ENCODE data around the gene SFXN3.

SFXN3 gene

GRCh38 chr10:101000127-101000914 is 30.7 kb upstream of the SFXN3 start:
- DNase-seq = no peak

DNA sequence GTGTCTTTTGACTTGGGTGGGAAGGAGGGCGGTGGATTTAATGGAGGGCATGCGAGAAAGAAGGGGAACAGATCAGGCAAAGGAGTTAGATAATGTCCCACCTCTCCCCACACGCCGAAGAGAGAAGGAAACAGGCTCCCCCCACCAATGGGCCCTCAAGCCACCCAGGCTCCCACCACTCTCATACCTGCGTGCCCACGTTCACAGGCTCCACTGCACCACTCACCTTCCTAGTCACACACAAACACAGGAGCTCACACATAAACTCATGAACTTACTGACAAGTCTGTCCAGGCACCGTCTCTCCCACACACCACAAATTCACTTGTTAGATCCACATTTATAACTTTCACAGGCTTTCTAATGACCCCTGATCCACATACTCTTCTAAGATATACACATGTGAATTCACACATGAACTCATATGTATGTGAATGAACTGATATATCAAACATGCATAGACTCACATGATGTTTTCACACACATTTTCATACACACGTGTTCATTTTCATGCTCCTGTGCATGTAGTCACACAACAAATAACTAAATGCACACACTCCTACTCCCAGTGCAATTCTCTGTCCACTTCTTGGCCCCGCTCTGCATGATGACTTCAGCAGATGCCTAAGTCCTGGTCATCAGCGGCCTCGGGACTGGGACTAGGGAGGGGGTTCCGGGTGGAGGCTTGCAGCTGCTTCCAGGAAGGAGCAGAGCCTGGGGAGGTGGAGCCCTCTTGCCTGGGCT is 29.9 kb upstream of the SFXN3 start:
- no peak for DNase-seq

DNA sequence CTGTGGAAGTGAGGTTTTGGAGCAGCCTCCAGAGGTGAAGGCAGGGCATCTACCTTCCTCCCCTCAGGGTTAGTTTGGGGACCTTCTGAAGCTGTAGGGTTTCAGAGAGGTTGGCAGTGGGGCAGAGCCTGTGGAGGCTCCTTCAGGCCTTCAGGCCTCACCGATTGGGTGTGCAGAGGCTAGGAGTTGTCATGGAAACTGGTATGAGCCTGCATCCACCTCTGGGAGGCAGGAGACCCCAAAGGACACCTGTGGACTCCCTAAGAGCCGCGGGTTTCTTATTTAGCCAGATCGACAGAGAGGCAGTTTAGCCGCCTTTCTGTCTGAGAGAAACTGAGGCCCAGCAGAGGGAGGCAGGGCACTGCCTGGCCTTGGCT is 29.4 kb upstream of the SFXN3 start:
- no peak for DNase-seq

- DNase-seq = no peak
Measured at GRCh38 chr10:101002456-101002855, 28.6 kb upstream of the SFXN3 start.

DNA sequence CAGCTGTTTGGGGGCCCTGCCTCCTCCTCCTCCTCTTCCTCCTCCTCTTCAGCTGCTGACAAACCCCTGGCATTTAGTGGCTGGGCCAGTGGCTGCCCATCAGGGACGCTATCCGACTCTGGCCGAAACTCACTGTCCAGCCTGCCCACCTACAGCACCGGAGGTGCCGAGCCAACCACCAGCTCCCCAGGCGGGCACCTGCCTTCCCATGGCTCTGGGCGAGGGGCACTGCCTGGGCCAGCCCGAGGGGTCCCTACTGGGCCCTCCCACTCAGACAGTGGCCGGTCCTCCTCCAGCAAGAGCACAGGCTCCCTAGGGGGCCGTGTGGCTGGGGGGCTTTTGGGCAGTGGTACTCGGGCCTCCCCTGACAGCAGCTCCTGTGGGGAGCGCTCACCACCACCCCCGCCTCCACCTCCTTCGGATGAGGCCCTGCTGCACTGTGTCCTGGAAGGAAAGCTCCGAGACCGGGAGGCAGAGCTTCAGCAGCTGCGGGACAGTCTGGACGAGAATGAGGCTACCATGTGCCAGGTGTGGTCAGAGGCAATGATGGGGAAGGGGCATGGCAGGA is 27.3 kb upstream of the SFXN3 start:
- DNase-seq = no peak

DNA sequence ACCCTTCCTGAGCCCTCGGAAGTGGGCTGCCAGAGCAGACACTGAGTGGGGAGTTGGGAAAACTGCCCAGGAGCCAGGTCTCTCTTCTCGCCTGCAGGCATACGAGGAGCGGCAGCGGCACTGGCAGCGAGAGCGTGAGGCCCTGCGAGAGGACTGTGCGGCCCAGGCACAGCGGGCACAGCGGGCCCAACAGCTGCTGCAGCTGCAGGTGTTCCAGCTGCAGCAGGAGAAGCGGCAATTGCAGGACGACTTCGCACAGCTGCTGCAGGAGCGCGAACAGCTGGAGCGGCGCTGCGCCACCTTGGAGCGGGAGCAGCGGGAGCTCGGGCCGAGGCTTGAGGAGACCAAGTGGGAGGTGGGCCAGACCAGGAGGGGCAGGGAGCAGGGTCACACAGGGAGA is 25.7 kb upstream of the SFXN3 start:
- DNase-seq = no peak

- no peak for DNase-seq
Measured at GRCh38 chr10:101005869-101006567, 25.0 kb upstream of the SFXN3 start.

GRCh38 chr10:101006593-101007098 is 24.4 kb upstream of the SFXN3 start:
- DNase-seq = no peak

DNA sequence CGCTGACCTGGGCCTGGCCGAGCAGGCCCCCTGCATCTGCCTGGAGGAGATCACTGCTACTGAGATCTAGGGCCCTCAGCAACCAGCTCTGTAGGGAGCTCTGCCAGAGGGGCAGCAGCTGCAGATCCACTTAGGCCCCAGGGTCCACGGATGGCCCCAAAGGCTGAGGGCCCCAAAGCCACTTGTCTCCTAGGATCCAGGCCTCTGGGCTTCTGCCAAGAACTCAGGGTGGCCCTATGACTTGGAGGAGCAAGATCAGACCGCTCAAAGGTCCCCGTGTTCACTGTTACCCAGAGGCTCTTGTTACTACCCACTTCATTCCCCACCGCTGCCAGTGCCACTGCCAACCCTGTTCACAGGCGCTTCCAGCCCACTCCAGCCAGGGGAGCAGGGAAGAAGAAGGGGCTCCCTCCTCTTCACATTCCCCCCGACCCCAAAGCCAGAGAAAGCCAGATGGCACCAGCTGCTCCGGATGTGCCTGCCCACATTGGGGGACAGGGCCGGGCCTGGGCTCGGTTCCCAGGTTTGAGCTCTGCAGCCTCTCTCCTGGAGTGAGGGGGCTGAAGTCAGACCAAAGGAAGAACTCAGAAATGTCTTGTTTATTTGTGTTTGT is 23.8 kb upstream of the SFXN3 start:
- DNase-seq = no peak

DNA sequence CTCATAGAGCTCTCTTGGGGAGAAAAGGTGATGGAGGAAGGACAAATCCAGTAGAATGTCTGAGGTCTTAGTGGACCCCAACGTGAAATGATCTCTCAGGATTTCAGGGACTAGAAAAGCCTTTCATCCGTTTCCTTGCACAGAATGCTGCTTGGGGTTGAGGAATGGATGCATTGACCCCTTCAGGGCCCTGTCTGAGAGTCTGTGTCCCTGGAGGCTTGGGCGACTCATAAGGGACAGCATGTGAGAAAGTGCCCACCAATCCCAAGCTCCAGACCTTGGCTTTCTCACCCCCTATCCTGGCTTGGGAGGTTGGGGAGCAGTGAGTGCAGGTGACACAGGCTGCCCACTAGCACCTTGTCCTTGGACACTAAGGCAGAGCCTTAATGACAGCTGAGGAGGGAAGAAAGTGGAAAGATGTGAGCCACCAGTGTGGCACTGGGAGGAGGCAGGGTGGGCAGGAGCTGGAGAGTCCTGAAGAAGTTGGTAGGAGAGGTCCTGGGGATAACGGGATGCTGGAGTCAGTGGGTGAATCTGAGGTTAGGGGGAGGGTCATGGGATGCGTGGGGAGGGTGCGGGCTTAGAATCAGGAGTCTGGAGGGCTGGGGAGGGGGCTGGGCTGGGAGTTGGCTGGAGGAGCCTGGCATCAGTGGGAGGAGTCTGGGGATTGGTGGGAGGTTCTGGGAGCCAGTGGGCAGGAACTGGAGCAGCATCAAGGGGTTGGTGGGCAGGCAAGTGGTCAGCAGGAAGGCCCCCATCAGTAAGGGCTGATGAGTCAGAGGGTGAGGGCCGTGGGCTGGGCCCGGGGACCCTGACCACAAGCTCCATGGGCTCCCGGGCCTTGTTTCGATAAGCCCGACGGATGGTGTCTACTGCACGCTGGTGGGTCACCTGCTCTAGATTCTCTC is 22.9 kb upstream of the SFXN3 start:
- DNase-seq = no peak

DNA sequence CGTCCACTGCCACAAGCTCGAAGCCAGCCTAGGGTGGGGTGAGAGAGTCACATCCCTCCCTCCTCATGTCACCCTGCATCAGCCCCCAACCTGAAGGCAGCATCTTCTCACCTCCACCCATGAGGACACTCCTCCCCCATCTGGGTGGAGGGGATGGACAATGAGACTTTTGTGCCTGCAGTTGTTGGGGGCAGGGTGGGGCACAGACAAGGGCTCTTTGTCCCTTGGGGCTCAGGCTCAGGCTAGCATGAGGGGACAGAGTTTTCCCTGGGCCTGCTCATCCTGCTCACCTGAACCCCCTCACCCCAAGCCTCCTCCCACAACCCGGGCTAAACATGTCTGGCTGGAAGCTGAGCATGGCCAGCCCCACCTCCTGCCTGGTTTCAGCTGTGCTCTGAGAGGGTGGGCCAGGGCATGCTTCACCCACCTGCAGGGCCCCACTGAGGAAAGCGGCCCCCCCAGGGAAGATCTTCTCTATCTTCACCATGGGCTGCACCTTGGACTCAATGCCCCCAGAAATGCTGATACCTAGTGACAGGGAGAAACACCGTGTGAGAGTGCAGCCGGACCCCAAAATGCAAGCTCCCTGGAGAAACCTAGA is 22.1 kb upstream of the SFXN3 start:
- no peak for DNase-seq

DNA sequence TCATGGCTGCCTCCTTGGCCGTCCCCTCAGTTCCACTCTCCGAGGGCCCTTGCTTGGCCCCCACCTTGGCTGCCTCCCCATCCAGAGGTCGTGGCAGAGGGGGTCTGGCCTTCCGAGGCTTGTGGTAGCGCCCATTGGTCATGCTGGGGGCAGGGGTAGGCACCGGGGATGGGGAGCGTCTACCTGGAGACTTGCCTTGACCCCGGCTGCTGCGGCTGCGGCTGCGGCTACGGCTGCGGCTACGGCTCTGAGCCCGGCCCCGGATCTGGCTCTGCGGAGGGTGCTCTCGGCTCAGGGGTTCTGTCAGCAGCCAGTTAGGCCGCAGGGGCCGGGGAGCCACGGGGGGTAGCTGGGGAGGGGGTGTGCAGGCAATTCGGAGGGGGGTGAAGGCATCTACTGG is 20.7 kb upstream of the SFXN3 start:
- DNase-seq = no peak

DNA sequence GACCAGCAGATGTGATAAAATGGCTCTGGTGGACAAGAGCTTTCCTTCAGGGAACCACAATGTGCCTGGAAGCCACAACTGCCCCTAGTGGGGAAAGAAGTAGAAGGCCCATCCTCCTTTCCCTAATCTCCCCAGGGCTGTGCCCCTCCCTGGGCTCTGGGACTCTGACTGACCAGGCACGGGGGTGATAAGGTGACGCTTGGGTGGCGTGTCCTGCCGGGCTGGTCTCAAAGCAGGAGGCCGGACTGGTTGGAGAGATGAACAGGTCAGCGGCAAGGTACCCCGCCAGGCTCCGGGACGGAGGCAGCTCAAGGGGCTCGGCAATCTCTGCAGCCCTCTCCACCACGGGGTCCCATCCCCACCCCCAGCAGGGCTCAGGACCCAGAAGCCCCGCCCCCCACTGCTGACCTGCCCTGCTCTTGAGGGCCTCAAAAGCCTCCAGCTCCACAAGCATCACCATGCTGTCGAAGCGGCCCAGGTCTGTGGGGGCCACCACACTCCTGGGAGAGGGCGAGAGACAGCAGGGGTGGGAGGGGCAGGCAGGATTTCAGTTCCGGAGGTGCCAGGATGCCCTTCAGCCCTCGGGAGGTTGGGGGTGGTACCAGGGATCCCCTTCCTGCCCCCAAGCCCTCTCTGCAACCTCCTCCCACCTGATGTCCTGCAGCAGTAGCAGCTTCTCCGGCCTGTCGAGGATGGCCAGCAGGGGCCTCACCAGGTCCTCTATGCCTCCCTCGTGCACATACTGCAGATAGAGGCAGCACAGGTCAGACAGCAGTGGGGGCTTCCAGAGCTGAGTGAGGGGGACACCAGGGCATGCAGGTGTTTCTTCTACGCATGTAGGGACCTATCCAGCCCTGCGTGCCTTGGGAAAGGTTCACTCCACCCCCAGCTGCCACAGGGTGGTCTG is 19.3 kb upstream of the SFXN3 start:
- DNase-seq = no peak

GRCh38 chr10:101012525-101013364 is 18.3 kb upstream of the SFXN3 start:
- DNase-seq = peak; percentile 76

DNA sequence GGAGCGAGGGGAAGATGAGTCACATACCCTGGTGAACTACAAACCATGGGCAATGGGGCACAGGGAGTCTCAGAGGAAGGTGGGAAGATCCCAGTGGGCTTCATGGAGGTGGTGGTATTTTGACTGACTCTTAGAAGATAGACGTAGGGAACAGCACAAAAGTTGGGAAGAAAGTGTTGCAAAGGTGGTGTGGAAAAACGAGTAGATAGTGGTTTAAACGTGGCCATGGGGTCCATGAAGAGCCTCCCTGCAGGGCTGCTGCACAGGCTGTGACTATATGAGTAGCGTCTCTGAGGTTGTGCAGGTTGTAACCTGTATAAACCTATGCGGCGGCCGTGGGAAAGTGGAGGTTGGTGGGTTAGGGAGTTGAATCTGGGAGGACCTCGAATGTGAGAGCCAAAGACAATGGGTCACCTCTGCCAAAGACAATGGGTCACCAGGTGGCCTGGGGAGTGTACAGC is 17.6 kb upstream of the SFXN3 start:
- DNase-seq = no peak

- DNase-seq = peak; percentile 66
Measured at GRCh38 chr10:101014230-101014884, 16.7 kb upstream of the SFXN3 start.

- DNase-seq = no peak
Measured at GRCh38 chr10:101014966-101015581, 16.0 kb upstream of the SFXN3 start.

DNA sequence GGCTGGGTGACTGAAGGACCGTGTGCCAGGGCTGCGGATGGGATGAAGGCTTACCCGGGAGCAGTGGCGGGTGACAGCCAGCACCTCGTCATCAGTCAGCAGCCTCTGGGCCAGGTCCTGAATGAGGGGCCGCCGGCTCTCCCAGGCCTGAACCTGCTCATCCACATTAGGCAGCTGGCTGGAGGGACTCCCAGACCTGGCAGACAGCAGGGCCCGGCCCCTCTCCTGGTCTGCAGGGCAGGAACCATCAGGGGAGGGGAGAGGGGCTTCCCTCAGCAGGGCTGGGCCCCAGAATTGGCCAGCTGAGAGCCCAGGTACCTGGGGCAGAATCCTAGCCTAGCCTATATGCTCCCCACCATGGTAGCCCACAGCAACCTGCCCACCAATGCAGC is 15.5 kb upstream of the SFXN3 start:
- DNase-seq = no peak
